ENCODE results near the gene RBM10.

Gene RBM10

DNA sequence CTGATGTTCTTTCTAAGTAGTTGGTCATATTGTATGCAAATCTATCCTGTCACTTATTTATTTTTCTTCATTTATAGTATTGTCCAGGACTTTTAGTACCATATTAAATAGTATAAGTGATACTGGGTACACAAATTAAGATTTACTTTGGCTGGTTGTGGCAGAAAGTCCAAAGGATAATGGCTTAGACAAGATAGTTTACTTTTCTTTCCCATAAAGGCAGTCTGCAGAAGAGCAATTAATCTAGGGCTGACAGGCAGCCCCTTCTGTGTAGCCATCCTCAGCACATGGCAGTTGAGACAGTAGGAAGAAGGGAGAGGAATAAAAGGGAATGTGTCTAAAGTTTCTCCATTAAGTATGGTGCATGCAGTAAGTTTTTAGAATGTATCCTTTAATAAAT lies 6.4 kb downstream of the RBM10 start:
- DNase-seq, result no peak

DNA sequence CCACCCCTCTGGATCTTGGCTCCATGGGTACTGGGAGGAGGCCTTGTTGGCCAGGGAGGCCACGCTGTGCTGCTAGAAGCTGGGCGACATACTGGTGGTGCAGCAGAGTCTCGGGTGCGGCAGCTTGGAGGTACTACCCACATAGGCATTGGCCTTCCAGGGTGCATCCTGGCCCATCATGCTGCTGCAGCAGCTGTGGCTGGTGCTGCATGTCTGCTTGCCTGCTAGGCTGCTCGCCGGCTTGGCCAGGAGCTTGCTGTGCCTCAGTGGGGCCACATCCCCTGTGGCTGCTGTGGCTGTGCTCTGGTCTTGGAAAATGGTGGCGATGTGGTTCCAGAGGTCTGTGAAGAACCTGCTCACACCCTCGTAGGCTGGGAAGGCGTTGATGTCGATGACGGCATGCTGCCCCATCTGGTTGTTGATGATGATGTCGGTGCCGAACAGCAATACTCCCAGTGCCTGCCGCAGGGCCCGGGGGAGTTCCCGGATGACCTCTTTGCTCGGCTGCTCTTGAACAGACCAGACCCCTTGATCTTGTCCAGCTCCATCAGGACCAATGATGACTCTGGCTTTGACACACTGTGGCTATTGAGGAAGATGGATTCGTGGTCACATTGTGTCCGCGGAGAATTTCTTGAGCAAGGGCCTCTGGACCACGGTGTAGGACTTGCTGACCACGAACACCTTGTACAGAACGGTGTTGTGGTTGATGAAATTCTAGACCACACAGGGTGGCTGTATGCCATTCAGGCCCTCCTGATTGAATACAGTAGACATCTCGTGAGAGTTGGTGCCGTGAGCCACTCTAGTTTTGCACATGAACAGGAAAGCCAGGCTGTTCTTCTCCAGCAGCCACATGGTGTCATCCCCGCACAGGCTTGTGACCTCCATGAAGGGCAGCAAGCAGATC lies 11.8 kb downstream of the RBM10 start:
- no peak for DNase-seq

DNA sequence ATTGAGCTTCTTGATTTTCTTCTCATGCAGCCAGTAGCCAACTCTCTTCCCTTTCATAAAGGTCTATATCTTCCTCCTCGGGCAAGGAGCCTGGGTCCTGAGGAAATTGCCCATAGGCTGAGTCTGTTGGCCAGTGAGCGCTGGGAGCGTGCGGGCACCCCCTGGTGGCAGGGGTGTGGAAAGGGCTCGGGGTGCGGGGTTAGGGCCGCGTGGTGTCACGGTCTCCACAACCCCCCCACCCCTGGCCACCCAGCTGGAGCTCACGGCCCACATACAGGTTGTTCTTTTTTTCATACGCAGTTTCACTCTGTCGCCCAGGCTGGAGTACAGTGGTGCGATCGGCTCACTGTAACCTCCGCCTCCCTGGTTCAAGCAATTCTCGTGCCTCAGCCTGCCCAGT lies 13.1 kb downstream of the RBM10 start:
- DNase-seq, result no peak

DNA sequence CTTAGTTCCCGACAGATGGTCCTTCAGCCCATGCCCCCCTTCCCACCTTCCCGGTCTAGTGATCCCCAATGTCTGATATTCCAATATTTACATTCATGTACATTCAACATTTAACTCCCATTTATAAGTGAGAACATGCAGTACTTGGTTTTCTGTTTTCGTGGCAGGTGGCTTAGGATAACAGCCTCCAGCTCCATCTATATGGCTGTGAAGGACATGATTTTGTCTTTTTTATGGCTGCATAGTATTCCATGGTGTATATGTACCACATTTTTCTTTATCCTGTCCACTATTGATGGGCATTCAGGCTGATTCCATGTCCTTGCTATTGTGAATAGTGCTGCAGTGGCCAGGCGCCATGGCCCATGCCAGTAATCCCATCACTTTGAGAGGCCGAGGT lies 13.8 kb downstream of the RBM10 start:
- no peak for DNase-seq

DNA sequence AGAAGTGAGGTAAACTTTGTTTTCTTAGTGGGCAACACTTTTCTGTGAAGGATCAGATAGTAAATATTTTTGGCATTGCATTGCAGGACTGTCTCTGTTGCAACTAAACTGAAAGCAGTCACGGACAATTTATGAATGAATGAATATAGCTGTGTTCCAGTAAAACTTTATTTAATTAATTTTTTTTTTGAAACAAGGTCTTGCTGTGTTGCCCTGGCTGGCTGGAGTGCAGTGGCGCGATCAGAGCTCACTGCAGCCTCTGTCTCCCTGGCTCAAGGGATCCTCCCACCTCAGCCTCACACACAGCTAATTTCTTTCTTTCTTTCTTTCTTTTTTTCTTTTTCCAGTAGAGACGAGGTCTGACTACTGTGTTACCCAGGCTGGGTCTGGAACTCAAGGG lies 15.8 kb downstream of the RBM10 start:
- no peak for DNase-seq

DNA sequence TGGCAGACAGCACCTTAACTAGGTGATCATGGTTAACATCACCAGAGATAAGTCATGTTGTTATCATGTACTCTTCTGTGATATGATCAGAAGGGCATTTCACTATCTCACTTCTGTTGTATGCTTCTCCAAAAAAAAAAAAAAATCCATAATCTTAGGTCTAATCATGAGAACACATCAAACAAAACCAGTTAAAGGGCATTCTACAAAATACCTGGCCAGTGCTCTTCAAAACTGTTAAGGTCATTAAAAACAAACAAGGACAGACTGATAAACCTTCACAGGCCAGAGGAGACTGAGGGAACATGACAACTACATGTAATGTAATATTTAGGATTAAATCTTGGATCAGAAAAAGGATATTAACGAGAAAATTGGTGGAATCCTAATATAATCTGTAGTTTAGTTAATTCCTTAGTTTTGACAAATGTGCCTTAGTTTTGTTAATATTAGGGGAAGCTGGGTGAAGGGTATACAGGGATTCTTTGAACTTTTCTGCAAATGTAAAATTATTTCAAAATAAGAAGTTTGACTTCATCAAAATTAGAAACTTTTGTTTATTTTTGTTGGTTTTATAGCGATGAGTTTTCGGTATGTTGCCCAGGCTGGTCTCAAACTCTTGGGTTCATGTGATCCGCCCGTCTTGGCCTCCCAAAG lies 18.0 kb downstream of the RBM10 start:
- no peak for DNase-seq

DNA sequence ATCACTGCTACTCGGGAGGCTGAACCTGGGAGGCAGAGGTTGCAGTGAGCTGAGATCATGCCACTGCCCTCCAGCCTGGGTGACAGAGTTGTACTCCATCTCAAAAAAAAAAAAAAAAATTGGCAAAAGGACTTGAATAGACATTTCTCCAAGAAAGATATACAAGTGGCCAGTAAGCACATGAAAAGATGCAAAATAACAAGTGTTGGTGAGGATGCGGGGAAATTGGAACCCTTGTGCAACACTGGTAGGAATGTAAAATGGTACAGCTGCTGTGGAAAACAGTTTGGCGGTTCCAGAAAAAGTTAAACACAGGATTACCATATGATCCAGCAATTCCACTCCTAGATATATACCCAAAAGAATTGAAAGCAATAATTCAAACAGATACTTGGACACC lies 19.4 kb downstream of the RBM10 start:
- no peak for DNase-seq

DNA sequence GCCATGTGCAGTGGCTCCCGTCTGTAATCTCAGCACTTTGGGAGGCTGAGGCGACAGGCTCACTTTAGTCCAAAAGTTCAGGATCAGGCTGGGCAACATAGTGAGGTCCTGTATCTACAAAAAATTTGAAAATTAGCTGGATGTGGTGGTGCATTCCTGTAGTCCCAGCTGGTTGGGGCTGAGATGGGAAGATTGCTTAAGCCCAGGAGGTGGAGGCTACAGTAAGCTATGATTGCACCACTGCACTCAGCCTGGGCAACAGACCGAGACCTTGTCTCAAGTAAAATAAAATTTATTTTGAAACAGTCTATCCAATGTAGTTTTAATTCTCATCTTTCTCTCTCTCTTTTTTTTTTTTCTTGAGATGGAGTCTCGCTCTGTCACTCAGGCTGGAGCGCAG lies 21.1 kb downstream of the RBM10 start:
- DNase-seq, result no peak

DNA sequence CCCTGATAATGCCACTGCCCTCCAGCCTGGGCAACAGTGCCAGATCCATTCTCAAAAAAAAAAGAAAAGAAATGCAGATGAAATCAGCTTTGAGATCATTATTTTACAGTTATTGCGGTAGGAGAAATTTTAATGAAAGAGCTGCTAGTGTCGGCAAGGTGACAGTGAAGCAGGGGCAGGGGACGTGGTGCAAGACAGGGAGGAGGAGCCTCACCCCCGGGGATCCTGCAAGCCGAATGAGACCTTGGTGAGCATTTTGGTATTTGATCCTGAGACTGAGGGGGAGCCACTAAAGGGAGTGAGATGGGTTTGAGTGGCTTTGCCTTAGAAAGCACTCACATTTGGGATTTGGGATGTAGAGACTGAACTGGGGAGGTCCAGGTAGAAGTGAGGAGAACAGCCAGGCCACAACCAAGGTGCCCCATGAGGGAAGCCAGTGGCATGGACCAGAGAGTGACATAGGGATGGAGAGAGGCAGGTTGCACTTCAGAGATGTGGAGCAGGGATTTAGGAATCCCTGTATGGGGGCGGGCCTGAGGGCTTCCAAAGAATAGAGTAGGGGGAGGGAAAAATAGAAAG lies 23.6 kb downstream of the RBM10 start:
- no peak for DNase-seq

DNA sequence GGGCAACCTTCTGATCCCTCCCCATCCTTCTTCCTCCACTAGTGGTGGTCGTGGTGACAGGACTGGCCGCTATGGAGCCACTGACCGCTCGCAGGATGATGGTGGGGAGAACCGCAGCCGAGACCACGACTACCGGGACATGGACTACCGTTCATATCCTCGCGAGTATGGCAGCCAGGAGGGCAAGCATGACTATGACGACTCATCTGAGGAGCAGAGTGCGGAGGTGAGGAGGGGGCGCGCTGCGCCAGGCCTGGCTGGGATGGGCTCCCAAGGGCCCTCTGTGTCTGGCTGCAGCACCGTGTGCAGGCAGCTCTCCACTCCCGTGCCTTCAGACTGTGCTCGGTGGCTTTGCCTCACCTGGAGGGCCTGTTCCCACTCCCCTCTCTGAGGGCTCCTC lies 24.3 kb downstream of the RBM10 start:
- no peak for DNase-seq

DNA sequence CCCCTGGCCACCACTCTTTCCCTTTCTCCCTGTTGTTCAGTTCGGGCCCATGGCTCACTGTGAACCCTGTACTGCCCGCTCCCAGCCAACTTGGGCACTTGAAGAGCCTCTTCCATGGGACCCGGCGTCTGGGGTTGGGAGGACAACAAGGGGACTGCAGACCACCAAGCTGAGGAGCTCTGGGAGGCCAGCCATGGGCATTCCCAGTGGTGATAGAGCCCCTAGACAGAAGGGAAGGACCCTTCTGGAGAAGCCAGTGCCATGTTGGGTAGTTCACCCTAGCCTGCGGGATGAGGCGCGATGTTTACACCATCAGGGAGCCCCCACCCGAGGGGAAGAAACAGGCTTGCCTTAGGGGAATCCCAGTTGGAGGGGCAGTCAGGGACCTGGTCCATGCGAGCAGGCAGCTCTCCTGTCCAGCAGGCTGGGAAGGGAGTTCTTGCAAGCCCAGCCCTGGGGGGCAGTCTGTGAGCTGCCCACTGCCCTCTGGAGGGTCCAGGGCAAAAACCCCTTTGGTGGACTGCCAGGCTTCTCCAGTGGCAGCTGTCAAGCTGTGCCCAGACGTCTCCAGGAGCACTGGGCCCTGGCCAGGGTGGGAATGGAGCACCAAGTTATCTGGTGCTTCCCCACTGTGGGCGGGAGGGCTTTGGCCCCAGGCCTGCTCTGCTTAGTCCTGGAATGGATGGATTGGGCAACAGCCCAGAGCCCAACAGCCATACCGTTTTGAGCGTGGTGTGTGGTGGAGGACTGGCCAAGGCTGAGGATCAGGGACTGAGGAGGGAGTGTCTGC lies 24.9 kb downstream of the RBM10 start:
- DNase-seq, result no peak

DNA sequence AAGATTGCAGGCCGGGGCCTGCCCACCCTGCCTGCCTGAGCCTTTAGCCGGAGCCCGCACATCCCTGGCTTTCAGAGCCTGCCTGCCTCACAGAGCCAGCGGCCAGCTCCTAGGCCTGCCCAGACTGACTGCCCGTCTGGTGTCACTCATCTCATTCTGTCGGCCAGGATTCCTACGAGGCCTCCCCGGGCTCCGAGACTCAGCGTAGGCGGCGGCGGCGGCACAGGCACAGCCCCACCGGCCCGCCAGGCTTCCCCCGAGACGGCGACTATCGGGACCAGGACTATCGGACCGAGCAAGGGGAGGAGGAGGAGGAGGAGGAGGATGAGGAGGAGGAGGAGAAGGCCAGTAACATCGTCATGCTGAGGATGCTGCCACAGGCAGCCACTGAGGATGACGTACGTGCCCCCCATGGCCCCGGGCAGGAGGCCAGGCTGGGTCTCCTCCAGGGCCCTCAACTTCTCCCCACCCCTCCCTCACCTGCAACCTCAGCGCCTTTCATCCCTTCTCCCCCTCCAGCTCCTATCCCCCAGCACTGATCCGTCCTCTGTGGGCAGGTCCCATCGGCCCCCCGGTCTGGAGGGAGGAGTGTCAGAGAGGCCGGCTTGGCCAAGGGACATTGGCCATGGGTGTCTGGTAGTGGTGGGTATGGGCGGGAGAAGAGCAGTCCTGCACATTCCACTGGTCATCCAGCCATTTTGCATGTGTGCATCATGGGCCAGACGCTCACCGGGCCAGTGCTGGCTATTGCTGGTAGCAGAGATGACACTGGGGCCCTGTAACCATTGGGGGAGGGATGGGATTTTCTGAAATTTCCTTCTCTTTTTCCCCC lies 26.1 kb downstream of the RBM10 start:
- no peak for DNase-seq

DNA sequence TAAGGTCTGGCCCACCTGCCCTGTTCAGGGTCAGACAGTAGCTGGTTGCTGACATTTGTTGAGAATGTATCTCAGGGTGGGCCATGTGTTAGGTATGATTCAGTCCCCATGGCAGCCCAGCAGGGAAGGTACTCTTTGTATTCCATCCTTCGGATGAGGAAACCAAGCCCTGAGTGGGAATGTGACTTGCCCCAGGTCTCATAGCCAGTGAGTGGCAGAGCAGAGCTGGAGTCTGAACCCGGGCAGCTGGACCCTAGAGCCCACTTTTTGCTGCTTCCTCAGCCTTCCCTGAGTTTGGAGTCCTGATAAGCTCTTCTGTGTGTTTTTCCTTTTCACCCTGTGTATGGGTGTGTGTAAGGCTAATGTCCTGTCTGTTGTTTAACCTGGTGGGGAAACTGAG lies 27.0 kb downstream of the RBM10 start:
- DNase-seq, result no peak

DNA sequence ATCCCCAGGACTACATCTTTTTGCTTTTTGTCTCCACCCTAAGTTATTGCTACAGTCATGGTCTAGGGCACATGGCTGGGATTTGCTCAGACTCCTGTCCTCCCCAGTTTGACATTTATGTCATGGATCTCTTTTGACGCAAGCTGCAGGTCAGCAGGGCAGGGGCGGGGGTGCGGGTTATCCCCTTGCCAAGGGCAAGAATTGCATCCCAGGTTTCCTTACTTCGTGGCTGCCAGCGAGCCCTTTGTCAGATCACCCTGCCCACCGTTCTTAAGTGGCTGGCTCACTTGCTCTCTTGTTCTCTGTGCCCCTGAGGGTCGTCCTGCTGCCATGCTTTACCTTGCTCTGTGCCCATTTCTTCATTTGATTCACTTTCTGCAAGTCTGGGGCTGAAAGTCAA lies 27.5 kb downstream of the RBM10 start:
- DNase-seq, result no peak

DNA sequence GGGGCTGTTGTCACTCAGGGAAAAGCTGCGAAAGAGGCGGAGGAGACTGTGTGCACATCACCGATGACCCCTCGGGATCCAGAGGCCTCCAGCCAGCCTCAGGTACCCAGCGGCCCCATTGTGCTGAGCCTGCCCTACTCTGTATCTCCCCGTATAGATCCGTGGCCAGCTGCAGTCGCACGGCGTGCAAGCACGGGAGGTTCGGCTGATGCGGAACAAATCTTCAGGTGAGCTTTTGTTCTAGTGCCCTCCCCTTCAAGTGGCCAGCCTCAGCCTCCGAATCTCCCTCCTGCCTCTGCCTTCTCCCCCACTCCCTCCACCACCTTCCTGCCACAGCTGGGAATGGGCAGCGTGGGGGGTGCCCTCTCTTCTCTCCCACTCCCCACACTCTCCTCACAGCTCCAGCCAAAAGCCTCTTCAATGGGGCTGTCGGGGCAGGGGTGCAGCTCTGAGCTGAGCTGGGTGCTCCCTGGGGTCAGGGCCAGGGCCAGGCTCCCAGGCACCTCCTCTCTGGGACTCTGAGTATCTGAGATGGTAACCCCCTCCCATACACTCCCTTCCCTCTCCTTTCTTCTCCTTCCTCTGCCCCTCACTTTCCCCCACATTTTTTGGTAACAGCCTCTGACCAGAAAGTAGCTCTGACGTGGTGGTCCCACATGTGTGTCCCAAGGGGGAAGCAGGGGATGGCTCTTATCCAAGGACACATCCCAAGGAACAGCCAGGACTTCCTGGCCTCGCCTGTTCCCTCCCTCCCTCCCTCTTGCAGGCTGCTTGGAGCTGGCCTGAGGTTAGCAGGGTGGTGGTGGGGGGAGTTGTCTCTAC lies 28.2 kb downstream of the RBM10 start:
- no peak for DNase-seq

DNA sequence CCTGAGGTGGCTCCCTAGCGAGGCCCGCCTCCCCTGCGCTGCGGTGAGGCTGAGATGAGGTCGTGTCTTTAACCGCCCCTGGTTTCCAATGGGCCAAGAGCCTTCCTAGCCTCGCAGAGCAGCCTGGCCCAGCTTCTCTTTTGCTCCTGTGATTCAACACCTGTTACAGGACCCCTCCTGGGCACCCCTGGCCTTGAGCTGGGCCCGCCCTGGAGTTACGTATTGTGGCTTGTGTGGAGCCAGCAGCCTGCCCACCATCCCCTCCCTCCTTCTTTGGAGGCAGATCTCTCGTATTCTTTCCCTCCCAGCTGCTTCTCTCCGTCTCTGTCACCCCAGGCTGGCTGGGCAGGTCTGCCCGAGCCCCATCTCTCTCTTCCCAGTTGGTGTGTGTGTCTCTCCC lies 29.4 kb downstream of the RBM10 start:
- no peak for DNase-seq

DNA sequence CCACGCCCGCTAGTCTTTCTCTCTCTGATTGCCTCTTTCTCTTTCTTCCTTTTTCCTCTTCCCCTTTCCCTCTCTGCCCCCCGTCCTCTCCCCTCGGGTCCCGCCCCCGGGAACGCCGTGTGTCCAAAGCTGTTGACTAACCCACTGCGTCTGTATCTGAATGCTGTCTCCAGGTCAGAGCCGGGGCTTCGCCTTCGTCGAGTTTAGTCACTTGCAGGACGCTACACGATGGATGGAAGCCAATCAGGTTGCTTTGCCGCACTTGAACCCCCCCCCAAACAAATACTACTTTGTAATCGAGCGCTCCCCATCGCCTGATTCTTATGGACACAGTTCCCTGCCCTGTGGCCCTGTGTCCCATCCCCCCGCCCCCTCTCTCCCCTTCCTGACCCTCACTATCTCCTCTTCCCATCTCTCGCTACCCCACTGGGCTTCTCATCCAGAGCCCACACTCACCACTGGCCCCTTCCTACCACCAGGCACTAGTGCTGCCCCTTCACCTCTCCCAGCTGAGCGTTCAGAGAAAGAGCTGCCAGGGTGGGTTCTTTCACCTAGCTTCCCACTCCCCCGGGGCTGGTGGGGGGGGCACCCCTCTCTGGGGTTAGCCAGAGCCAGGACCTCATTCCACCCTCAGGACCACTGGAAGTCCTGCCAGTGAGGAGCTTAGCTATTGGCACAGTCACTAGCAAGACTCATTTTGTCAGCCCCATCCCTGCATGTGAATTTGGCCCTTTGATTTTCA lies 30.0 kb downstream of the RBM10 start:
- no peak for DNase-seq

DNA sequence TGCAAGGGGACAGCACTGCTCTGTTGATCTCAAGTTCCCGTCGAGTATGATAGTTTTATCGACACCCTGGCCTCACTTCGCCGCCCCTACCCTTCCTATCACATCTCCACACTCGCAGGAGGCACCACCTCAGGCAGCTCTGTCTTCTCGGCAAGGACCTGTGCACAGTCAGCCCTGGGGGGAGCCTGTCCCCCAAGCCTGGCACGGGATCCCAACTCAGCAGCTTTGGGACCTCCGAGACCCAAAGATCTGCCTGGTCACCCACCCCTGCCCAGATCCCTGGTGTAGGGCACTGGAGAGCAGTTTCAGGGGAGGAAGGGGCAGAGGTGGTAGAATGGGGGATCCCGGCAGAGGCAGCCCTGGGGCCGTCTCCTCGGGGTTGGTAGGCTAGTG lies 30.6 kb downstream of the RBM10 start:
- DNase-seq, result no peak

DNA sequence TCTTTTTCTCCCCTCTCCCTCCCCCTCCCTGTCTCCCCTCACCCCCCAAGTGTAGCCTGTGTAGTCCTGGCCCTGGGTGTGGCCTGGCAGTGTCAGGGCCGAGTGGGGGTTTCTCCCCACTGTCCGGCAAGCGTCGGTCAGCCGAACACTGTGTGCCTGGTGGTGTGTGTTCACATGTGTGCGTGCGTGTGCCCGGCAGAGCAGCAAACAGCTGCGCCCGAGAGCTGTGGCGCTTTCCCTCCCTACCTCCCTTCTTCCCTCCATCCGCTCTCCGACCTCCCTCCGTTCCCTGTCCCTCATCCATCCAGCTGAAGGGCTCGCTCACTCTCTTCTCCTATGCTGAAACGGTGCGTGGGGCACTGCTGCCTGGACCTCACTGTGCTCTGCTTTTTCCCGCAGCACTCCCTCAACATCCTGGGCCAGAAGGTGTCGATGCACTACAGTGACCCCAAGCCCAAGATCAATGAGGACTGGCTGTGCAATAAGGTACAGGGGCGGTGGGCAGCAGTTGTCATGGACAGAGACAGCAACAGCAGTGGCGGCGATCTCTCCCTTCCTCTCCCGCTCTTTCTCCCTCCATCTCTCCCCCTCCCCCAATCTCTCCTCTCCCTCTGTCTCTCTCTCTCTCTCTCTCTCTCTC lies 31.2 kb downstream of the RBM10 start:
- no peak for DNase-seq

DNA sequence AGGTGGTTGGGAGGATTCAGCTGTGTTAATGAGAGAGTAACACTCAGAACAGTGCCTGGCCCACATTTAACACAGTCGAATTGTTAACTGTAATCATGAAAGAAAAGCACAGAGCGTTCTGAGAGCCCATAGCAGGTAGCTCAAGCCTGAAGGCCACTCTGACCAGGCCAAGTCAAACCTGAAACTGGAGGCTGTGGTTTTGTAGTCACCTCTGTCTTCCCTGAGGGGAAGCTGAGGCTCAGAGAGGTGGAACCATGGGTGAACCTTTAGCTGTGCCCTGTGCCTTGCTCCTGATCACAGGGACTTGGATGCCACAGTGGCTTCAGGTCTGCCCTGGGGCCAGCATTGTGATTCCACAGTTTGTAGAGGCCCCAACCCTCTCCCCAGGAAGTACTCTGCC lies 32.1 kb downstream of the RBM10 start:
- no peak for DNase-seq

Data from suppressor macrophage (primary cell).